GM18951 (cell line): ENCODE data around the gene UPF2.

Experiments used
- POLR2A ChIP-seq: IDR thresholded peaks from 4 replicates; pipeline ENCODE4 v1.6.1; 2011; ENCODE audit warnings: mild to moderate bottlenecking; ENCODE audit not compliant: insufficient read length, insufficient read depth; ENCODE audit errors: extremely low read depth
- in situ Hi-C: fragments of 300-500 bp; cut with MboI; formaldehyde crosslinking; loops from one replicate; pipeline ENCODE4 v1.12.0; 2022; ENCODE audit warnings: low sequenced_read_pairs, mixed read lengths, inconsistent platforms; ENCODE audit not compliant: unreplicated experiment

UPF2 gene

DNA sequence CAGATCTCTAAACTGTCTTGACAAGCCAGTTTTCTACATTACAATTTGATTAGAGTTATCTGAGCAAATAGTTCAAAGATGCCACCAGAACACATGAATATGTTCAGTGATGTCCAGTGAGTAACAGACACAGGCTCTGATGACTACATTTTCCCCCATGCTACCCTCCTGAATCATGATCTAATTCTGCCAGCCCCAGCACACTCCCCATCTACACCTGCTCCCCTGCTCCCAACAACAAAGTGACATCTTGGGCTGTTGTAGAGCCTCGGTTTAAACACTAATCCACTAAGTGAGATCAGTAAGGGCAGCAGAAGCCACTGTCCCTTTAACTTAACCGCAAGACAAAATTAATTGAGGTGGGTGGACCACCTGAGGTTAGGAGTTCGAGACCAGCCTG, 114.9 kb downstream of the UPF2 start:
- TF ChIP-seq POLR2A: no peak
- in situ Hi-C loops: no loop called here

DNA sequence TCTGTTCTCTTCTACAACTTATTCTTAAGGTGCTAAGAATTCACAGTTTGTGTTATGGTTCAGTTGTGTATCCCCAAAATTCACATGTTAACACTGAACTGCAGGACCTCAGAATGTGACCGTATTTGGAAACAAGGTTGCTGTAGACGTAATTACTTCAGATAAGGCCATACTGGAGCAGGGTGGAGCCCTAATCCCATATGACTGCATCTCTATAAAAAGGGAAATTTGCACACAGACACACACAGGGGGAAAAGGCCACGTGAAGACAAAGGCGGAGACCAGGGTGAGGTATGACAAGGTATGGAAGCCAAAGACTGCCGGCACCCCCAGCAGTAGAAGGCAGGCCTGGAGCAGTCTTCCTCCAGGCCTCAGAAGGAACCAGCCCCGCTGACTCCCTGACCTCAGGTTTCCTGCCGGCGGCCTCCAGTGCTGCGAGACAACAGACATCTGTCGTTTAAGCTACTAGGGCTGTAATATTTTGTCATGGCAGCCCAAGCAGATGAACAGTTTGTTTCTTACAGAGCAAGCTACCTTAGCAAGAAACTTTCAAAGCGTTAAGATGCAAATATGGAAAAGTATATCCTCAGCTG, 120.7 kb downstream of the UPF2 start:
- in situ Hi-C loops: no loop called here
- TF ChIP-seq POLR2A: no peak

DNA sequence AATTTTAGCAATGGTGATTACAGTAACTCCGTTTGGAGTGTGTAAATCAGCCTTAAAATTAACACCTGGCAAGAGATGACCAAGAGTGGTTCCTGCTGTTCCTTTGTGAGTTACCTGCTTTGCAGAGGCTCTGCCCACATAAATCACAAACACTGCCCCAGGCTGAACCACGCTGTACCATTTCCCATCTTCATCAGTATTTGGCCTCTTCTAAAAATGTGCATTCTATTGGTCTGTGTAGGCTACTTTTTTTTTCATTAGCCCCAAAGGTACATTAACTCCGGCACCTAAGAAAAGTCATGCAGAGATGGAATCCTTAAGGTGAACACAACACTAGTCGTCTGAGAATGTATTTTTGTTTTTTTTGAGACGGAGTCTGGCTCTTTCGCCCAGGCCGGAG, 123.3 kb downstream of the UPF2 start:
- in situ Hi-C loops: no loop called here
- no peak for TF ChIP-seq POLR2A

- in situ Hi-C loops: no loop called here
- TF ChIP-seq POLR2A: no peak
Observed at GRCh38 chr10:11918384-11918783, 124.2 kb downstream of the UPF2 start.

DNA sequence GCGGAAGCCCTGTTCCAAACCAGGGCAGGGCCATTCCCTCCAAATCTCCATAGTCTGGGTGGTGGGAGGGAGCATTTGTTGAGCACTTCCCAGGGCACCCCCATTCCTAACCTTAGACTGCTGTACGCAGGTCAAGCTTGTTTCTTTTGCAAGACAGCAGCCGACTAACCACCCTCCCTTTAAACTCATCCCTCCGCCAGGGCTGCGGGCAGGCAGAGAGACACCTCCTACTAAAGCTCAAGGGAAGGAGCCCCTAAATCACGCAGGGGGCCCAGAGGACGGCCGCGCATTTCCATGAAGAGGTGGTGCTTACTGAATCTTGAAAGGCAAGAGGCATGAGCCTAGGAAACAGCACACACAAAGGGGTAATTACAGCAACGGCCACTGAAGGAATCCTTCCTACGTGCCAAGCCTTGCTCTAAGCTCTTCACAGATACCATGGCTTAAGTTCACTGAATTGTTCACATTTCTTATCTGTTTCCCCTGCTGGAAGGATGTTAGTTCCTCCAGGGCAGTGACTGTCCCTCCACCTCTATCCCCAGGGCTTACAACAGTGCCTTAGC, 129.4 kb downstream of the UPF2 start:
- no peak for TF ChIP-seq POLR2A
- in situ Hi-C loops: no loop called here

DNA sequence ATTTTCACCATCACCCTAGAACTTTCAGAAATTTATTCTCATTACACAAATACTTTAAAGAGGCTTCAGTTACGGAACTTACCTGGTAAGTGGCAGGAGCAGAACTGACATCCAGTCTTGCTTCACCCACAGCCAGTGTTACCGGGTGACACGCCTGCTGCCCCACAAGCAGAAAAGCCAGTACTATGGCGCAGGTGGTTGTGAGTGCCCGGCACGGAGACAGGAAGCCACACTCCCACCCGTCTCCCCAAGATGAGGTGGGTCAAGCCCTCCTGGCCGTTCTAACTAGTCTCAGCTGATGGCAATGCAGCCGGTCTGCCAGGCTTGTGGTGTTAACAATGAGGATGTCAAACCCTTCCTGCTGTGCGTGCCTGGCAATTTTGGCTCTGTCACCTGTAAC, 132.5 kb downstream of the UPF2 start:
- in situ Hi-C loops: no loop called here
- no peak for TF ChIP-seq POLR2A

- in situ Hi-C loops: no loop called here
- TF ChIP-seq POLR2A: no peak
Observed at GRCh38 chr10:11909618-11910017, 133.0 kb downstream of the UPF2 start.

DNA sequence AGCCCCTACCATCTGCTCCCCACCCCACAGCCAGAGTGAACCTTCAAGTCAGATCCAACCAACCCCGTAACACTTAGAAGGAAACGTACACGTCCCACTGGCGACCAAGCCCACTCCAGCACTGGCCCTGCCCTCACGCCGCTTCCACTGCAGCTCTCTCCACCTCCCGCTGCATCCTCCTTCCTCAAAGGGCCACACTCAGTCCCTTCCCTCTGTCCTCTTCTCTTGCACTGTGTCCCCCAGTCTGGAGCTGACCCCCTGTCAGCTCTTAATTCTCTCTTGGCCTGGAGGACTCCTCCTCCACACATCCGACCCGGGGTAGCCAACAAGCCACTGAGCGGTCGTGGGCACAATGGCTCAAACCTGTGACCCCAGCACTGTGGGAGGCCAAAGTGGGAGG, 133.6 kb downstream of the UPF2 start:
- TF ChIP-seq POLR2A: no peak

GRCh38 chr10:11908536-11908935, 134.1 kb downstream of the UPF2 start:
- no peak for TF ChIP-seq POLR2A
- in situ Hi-C loops: no loop called here

More for the DNA sequence above, 133.6 kb downstream of the UPF2 start:
- in situ Hi-C loops: no loop called here

GRCh38 chr10:11907914-11908313, 134.7 kb downstream of the UPF2 start:
- TF ChIP-seq POLR2A: no peak
- in situ Hi-C loops: no loop called here

GRCh38 chr10:11906714-11907113, 135.9 kb downstream of the UPF2 start:
- no peak for TF ChIP-seq POLR2A
- in situ Hi-C loops: no loop called here

GRCh38 chr10:11902646-11903045, 140.0 kb downstream of the UPF2 start:
- no peak for TF ChIP-seq POLR2A
- in situ Hi-C loops: no loop called here

- no peak for TF ChIP-seq POLR2A
- in situ Hi-C loops: no loop called here
Observed at GRCh38 chr10:11901833-11902475, 140.7 kb downstream of the UPF2 start.

- TF ChIP-seq POLR2A: no peak
- in situ Hi-C loops: no loop called here
Observed at GRCh38 chr10:11901454-11901832, 141.2 kb downstream of the UPF2 start.
